SH-SY5Y (cell line): ENCODE data around the gene ZNF417.

Experiments
- GATA2 ChIP-seq: IDR thresholded peaks from 2 replicates; pipeline ENCODE4 v1.6.1; 2011; ENCODE audit warnings: mild to moderate bottlenecking, low read depth, low read length
- GATA3 ChIP-seq: IDR thresholded peaks from 2 replicates; pipeline ENCODE4 v1.6.1; 2011; ENCODE audit warnings: low read depth, mild to moderate bottlenecking, low read length, moderate library complexity

GRCh38 chr19:57888107-57888559 is 28.3 kb downstream of the ZNF417 start:
- no peak for TF ChIP-seq GATA3
- TF ChIP-seq GATA2, result no peak
